H1 (cell line): ENCODE results near the gene FBXL5. TPM values are rescaled to one million over a fixed set of nuclear protein-coding genes. Genes with fewer than 3 reads are reported as not detected.

Experiments
- CTCF ChIA-PET: fragments of 300-600 bp; sonication (Branson Sonifier 250); formaldehyde crosslinking; loops from one replicate; lab custom pipeline; 2021; ENCODE audit not compliant: partially characterized antibody; lab: Charles Lee
- POLR2A ChIA-PET: fragments of 300-600 bp; sonication (Branson Sonifier 250); formaldehyde crosslinking; loops from one replicate; lab custom pipeline; 2021; ENCODE audit warnings: inconsistent platforms; ENCODE audit not compliant: partially characterized antibody; lab: Charles Lee
- DNase-seq, 2 experiments: peaks; one replicate each; pipeline versions ENCODE4 v3.0.0 to v3.0.0-alpha.2; 2010 to 2022; ENCODE audit warnings: low spot score in 2 of 2, low read depth in 1 of 2, mixed read lengths in 1 of 2
- FAIRE-seq: peaks from 2 replicates; lab custom pipeline; 2011; peaks lifted over from hg19 to GRCh38; lab: Jason Lieb, UNC
- H2AFZ ChIP-seq: 2 replicates; pipeline ENCODE4 v1.8.1; 2012; ENCODE audit warnings: low read length, inconsistent platforms
- H2AK5ac ChIP-seq: 2 replicates; pipeline ENCODE4 v1.6.1; 2013; ENCODE audit warnings: low read depth, low read length
- H2BK120ac ChIP-seq: replicated peaks from 2 replicates; pipeline ENCODE3; 2013; ENCODE audit warnings: low read depth, low read length, inconsistent platforms
- H2BK12ac ChIP-seq: 2 replicates; pipeline ENCODE4 v1.6.1; 2013; ENCODE audit warnings: low read depth, low read length
- H2BK15ac ChIP-seq: 2 replicates; pipeline ENCODE4 v1.6.1; 2013; ENCODE audit warnings: low read length
- H2BK20ac ChIP-seq: 2 replicates; pipeline ENCODE4 v1.6.1; 2013; ENCODE audit warnings: low read length
- H2BK5ac ChIP-seq: 2 replicates; pipeline ENCODE4 v1.6.1; 2013; ENCODE audit warnings: low read depth, low read length
- H3K14ac ChIP-seq: 2 replicates; pipeline ENCODE4 v1.6.1; 2013; ENCODE audit warnings: inconsistent platforms; ENCODE audit not compliant: insufficient read length
- H3K18ac ChIP-seq: 2 replicates; pipeline ENCODE4 v1.6.1; 2013; ENCODE audit warnings: low read length; ENCODE audit errors: extremely low read depth
- H3K23ac ChIP-seq: 2 replicates; pipeline ENCODE4 v1.6.1; 2013; ENCODE audit warnings: inconsistent platforms; ENCODE audit not compliant: insufficient read length
- H3K23me2 ChIP-seq: 2 replicates; pipeline ENCODE4 v1.6.1; 2013; ENCODE audit warnings: low read depth, low read length
- H3K27ac ChIP-seq: 2 replicates; pipeline ENCODE4 v1.6.1; 2011; ENCODE audit warnings: low read depth, low read length, inconsistent platforms
- H3K27me3 ChIP-seq, 4 experiments: replicated peaks in 1 of 4; 1 replicate in 1 of 4; 2 replicates in 3 of 4; pipeline versions ENCODE4 v1.6.1 to v1.8.1; 2011 to 2013; ENCODE audit warnings: low read length in 3 of 4, mild to moderate bottlenecking in 3 of 4, inconsistent platforms in 2 of 4, mixed read lengths in 2 of 4, moderate library complexity in 1 of 4; ENCODE audit not compliant: control insufficient read depth in 3 of 4, insufficient read depth in 3 of 4; ENCODE audit errors: extremely low read depth in 1 of 4
- H3K36me3 ChIP-seq, 4 experiments: 2 replicates each; pipeline versions ENCODE4 v1.6.1 to v1.8.1; 2011 to 2013; ENCODE audit warnings: mild to moderate bottlenecking in 4 of 4, low read length in 3 of 4, moderate library complexity in 2 of 4, control low read depth in 1 of 4, inconsistent platforms in 1 of 4; ENCODE audit not compliant: insufficient read depth in 4 of 4, control insufficient read depth in 2 of 4
- H3K4ac ChIP-seq: replicated peaks from 2 replicates; pipeline ENCODE3; 2013; ENCODE audit warnings: low read length, low read depth, mixed read lengths, inconsistent platforms; ENCODE audit not compliant: insufficient read length
- H3K4me1 ChIP-seq, 4 experiments: replicated peaks in 1 of 4; 1 replicate in 1 of 4; 2 replicates in 3 of 4; pipeline versions ENCODE4 v1.6.1 to v1.8.1; 2011 to 2013; ENCODE audit warnings: low read length in 3 of 4, inconsistent platforms in 2 of 4, mixed read lengths in 1 of 4; ENCODE audit not compliant: insufficient read depth in 4 of 4, control insufficient read depth in 3 of 4
- H3K4me2 ChIP-seq, 2 experiments: 2 replicates each; pipeline versions ENCODE4 v1.6.1 to v1.8.1; 2011 to 2013; ENCODE audit warnings: low read depth in 2 of 2, low read length in 2 of 2, control low read depth in 1 of 2, inconsistent platforms in 1 of 2, mild to moderate bottlenecking in 1 of 2; ENCODE audit not compliant: insufficient read depth in 1 of 2
- H3K4me3 ChIP-seq, 4 experiments: fragments of 200-600, 300-600 bp in 1 of 4; sonication (generic), shearing (Covaris generic), sonication (Bioruptor Twin) in 1 of 4; 2 replicates each; pipeline versions ENCODE4 v1.5.1 to v1.8.1; 2011 to 2016; ENCODE audit warnings: low read length in 4 of 4, low read depth in 3 of 4, control low read depth in 2 of 4, inconsistent platforms in 2 of 4, mild to moderate bottlenecking in 2 of 4, mixed read lengths in 1 of 4, moderate library complexity in 1 of 4; ENCODE audit not compliant: insufficient read depth in 2 of 4; ENCODE audit errors: extremely low read depth in 1 of 4
- H3K56ac ChIP-seq: replicated peaks from 2 replicates; pipeline ENCODE3; 2013; ENCODE audit warnings: low read depth, mild to moderate bottlenecking, mixed read lengths, low read length, inconsistent platforms; ENCODE audit not compliant: insufficient read length
- H3K79me1 ChIP-seq: 2 replicates; pipeline ENCODE4 v1.6.1; 2013; ENCODE audit warnings: low read depth, low read length, control low read depth
- H3K79me2 ChIP-seq, 2 experiments: 2 replicates each; pipeline versions ENCODE4 v1.6.1 to v1.8.1; 2012 to 2013; ENCODE audit warnings: low read length in 2 of 2, mild to moderate bottlenecking in 2 of 2, inconsistent platforms in 1 of 2; ENCODE audit not compliant: insufficient read depth in 2 of 2, control insufficient read depth in 1 of 2
- H3K9ac ChIP-seq, 4 experiments: replicated peaks in 1 of 4; 1 replicate in 1 of 4; 2 replicates in 3 of 4; pipeline versions ENCODE4 v1.6.1 to v1.8.1; 2011 to 2013; ENCODE audit warnings: low read depth in 3 of 4, low read length in 3 of 4, control low read depth in 2 of 4, mild to moderate bottlenecking in 2 of 4, moderate library complexity in 2 of 4, inconsistent platforms in 1 of 4; ENCODE audit errors: extremely low read depth in 1 of 4
- H3K9me3 ChIP-seq, 2 experiments: 2 replicates each; pipeline versions ENCODE4 v1.6.1 to v1.8.1; 2012 to 2013; ENCODE audit warnings: mild to moderate bottlenecking in 2 of 2, moderate library complexity in 2 of 2, control low read depth in 1 of 2, inconsistent platforms in 1 of 2, low read depth in 1 of 2, low read length in 1 of 2, mixed read lengths in 1 of 2; ENCODE audit not compliant: insufficient read depth in 2 of 2
- H4K20me1 ChIP-seq, 2 experiments: replicated peaks in 1 of 2; 2 replicates each; pipeline versions ENCODE3 to v1.8.1; 2011 to 2013; ENCODE audit warnings: inconsistent platforms in 2 of 2, low read length in 2 of 2, mild to moderate bottlenecking in 1 of 2; ENCODE audit not compliant: insufficient read depth in 2 of 2, control insufficient read depth in 1 of 2
- H4K5ac ChIP-seq: 2 replicates; pipeline ENCODE4 v1.6.1; 2013; ENCODE audit warnings: low read length, low read depth, mixed read lengths, inconsistent platforms; ENCODE audit not compliant: insufficient read length
- H4K8ac ChIP-seq: 2 replicates; pipeline ENCODE4 v1.8.0; 2013; ENCODE audit warnings: mild to moderate bottlenecking, moderate library complexity, low read length, inconsistent platforms; ENCODE audit not compliant: insufficient read depth; ENCODE audit errors: extremely low read depth
- H4K91ac ChIP-seq: replicated peaks from 2 replicates; pipeline ENCODE3; 2013; ENCODE audit warnings: low read length, mixed read lengths, inconsistent platforms; ENCODE audit not compliant: insufficient read length
- CEBPB ChIP-seq: IDR thresholded peaks from 2 replicates; pipeline ENCODE4 v1.6.1; 2012; ENCODE audit warnings: low read depth, low read length
- CHD2 ChIP-seq: IDR thresholded peaks from 2 replicates; pipeline ENCODE4 v1.6.1; 2012; ENCODE audit warnings: low read length, improper control_type of control experiment
- CREB1 ChIP-seq: IDR thresholded peaks from 2 replicates; pipeline ENCODE4 v1.6.1; 2012; ENCODE audit warnings: inconsistent platforms
- FOSL1 ChIP-seq: IDR thresholded peaks from 2 replicates; pipeline ENCODE4 v1.6.1; 2011; ENCODE audit warnings: mild to moderate bottlenecking, low read depth, low read length, moderate library complexity; ENCODE audit not compliant: insufficient read depth
- WGBS, 2 experiments: shearing (Covaris generic) in 1 of 2; methylation state at CpG; one replicate each; pipeline versions ENCODE4 v1.1.6 to v1.1.7; 2013 to 2015; ENCODE audit warnings: low lambda C conversion rate in 2 of 2, mixed read lengths in 2 of 2, inconsistent platforms in 1 of 2, low coverage in 1 of 2, missing lambda C conversion rate in 1 of 2; ENCODE audit not compliant: insufficient replicate concordance in 2 of 2, insufficient coverage in 1 of 2, insufficient read length in 1 of 2; ENCODE audit errors: extremely low coverage in 1 of 2, missing lambda C conversion rate in 1 of 2; 5-methylcytosine and 5-hydroxymethylcytosine counted together
- polyA plus RNA-seq, 7 experiments: library from polyadenylated mRNA; depleted of rRNA in 3 of 7; stranded (reverse) in 5 of 7; unstranded in 2 of 7; fragments of >200 nt in 5 of 7; fragments of 200-250 nt in 2 of 7; gene quantifications; 1 replicate in 5 of 7; 2 replicates in 1 of 7; 4 replicates in 1 of 7; pipeline versions ENCODE4 v1.2.1 to v1.2.3, GENCODE V29; 2011 to 2013; ENCODE audit warnings: missing spikeins in 2 of 7, mixed read lengths in 2 of 7
- total RNA-seq: library from RNA; stranded (reverse); fragmentation: NEBNext Ultra II Directional; extraction: Animal tissue kit (Norgen Biotek cat#: 25700); gene quantifications from 2 replicates; pipeline ENCODE4 v1.2.1, GENCODE V29; 2021

The FBXL5 gene
- total and polyA plus RNA-seq, 2 of the 8 experiments (the other 6 are each of a cell fraction or from before 2014, with no cell fraction given) = 34.6 to 62.7 TPM

GRCh38 chr4:15638418-15638817 is 16.7 kb downstream of the FBXL5 start:
- Histone ChIP-seq H4K91ac (no peak overlapping the region), H2BK120ac (no peak overlapping the region), H4K20me1 (no peaks in the 10 kb centered on the region), H2BK12ac (no peak overlapping the region), H3K23me2 (no peaks in the 10 kb centered on the region), H3K18ac (no peak overlapping the region), H3K27ac (no peak overlapping the region), H4K8ac (no peak overlapping the region), H3K4me1 (no peaks in the 10 kb centered on the region), H2AFZ (no peak overlapping the region), H3K4ac (no peak overlapping the region), H2AK5ac (no peak overlapping the region), H3K9me3 (no peaks in the 10 kb centered on the region), H3K4me2 (no peak overlapping the region), H2BK15ac (no peak overlapping the region), H2BK5ac (no peak overlapping the region), H3K4me3 (no peak overlapping the region), H3K27me3 (no peaks in the 10 kb centered on the region), H4K5ac (no peak overlapping the region), H3K23ac (no peak overlapping the region), H3K9ac (no peak overlapping the region), H3K79me1 (no peaks in the 10 kb centered on the region), H3K79me2 (peaks cover 0 to 7% of the 10 kb centered on the region in 2 experiments; a peak in 1 of 4 replicates), H3K14ac (no peak overlapping the region), H3K36me3 (peaks cover 2 to 52% (median 13%) of the 10 kb centered on the region in 4 experiments; a peak in 6 of 8 replicates), H3K56ac (no peak overlapping the region), H2BK20ac (no peak overlapping the region)
- POLR2A ChIA-PET = no interaction called here
- no peak for FAIRE-seq
- CTCF ChIA-PET = interaction anchor here (0.5 to 1.8 kb wide), 3 partner anchors 13 to 690 kb away, joined by 3 to 7 read pairs (median 3); no protein-coding TSS in a partner anchor
- no peak for DNase-seq
- TF ChIP-seq CREB1 (no peak), FOSL1 (no peak), CEBPB (peak; percentile 47; the same call in 1 of the 2 replicates), CHD2 (no peak)
- 92% methylated on average over 6 of the region's 6 CpGs; no CpG with 5 or more reads in 1 of the 2 experiments for WGBS, 2 experiments
